Lung (tissue), 12 donors: Measurements from ENCODE around the gene FAM168A. TPM values are rescaled to one million over a fixed set of nuclear protein-coding genes. Genes with fewer than 3 reads are reported as not detected.
A peak's percentile ranks its signal among the peaks of the same experiment; 100 is the strongest.

Experiments
- ATAC-seq: fragments of 200-7000 bp; cut with Tn5 transposase; one replicate; pipeline ENCODE4 v1.9.1; 2020; ENCODE audit warnings: moderate number of reproducible peaks; ENCODE audit not compliant: insufficient read depth, low FRiP score
- DNase-seq, 3 donors: peaks; one replicate each; pipeline ENCODE4 v3.0.0-alpha.2; 2013 to 2017
- H3K27ac ChIP-seq, 2 donors: one replicate each; pipeline ENCODE4 v1.5.1; 2013; ENCODE audit warnings: mild to moderate bottlenecking in 2 of 2, moderate library complexity in 2 of 2, control low read depth in 1 of 2, inconsistent platforms in 1 of 2, low read depth in 1 of 2, low read length in 1 of 2
- H3K27me3 ChIP-seq, 3 donors: one replicate each; pipeline ENCODE4 v1.5.1; 2013; ENCODE audit warnings: low read length in 2 of 3; ENCODE audit not compliant: control insufficient read depth in 3 of 3, insufficient read depth in 3 of 3
- H3K36me3 ChIP-seq, 4 donors: one replicate each; pipeline ENCODE4 v1.5.1; 2013; ENCODE audit warnings: low read length in 4 of 4, mild to moderate bottlenecking in 1 of 4, moderate library complexity in 1 of 4; ENCODE audit not compliant: control insufficient read depth in 4 of 4, insufficient read depth in 4 of 4
- H3K4me1 ChIP-seq, 5 donors: one replicate each; pipeline ENCODE4 v1.5.1; 2013; ENCODE audit warnings: low read length in 5 of 5, mild to moderate bottlenecking in 2 of 5, moderate library complexity in 1 of 5; ENCODE audit not compliant: control insufficient read depth in 5 of 5, insufficient read depth in 5 of 5
- H3K4me3 ChIP-seq: one replicate; pipeline ENCODE4 v1.5.1; 2013; ENCODE audit warnings: mild to moderate bottlenecking, control low read depth, moderate library complexity
- H3K9ac ChIP-seq, 2 donors: one replicate each; pipeline ENCODE4 v1.5.1; 2013; ENCODE audit warnings: low read length in 2 of 2, control low read depth in 1 of 2; ENCODE audit not compliant: insufficient read depth in 1 of 2
- H3K9me3 ChIP-seq, 4 donors: one replicate each; pipeline ENCODE4 v1.5.1; 2013; ENCODE audit warnings: low read length in 3 of 4, mild to moderate bottlenecking in 1 of 4, moderate library complexity in 1 of 4; ENCODE audit not compliant: control insufficient read depth in 4 of 4, insufficient read depth in 3 of 4
- WGBS, 2 donors: extraction: QIAGEN DNeasy Blood & Tissue Kit; methylation state at CpG; one replicate each; pipeline ENCODE4 v1.1.7; 2013; 5-methylcytosine and 5-hydroxymethylcytosine counted together
- polyA plus RNA-seq, 2 donors: library from polyadenylated mRNA; stranded (reverse); fragments of 200-250 nt; gene quantifications; one replicate each; pipeline ENCODE4 v1.2.1, GENCODE V29; 2013
- total RNA-seq, 2 donors: library from RNA; depleted of rRNA in 1 of 2; stranded (reverse); fragments of >200 nt in 1 of 2; gene quantifications; one replicate each; pipeline ENCODE4 v1.2.1, GENCODE V29; 2014 to 2021
- TF ChIP-seq, protein P1 (sequence below): IDR thresholded peaks from 2 replicates; pipeline ENCODE4 v1.5.1; 2012; ENCODE audit warnings: mild to moderate bottlenecking; ENCODE audit errors: control extremely low read depth, extremely low read depth
- donor health status: control.
- donor health status: control.
- donor health status: Bipolar disorder and iron deficiency.
- donor health status: healthy.
- donor health status: DM: yes; HTN: yes; CAD: no.

FAM168A gene
- total and polyA plus RNA-seq, 4 donors, result 6.7 to 25.5 (median 17.1) TPM

DNA sequence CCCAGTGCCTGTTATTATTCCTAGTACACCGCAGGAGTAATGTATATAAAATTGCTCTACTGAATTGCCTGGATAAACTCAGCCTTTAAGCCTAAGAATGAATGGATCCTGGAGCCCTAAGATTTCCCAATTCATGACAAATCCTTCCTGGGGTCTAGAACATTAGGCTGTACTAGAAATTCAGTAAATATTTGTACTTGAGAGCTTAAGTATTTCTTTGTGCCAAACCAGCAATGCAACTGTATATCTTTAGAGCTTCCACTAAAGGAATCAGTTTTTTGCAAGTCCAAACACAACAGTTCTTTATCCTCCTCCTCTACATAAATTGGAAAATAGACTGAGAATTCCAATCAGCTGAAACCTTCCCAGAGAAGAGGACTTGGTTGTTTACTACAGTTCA is 65.6 kb downstream of the FAM168A start:
- Histone ChIP-seq H3K9me3 (no peaks in the 10 kb centered on the region), H3K9ac (no peak overlapping the region), H3K4me3 (no peak overlapping the region), H3K27me3 (no peaks in the 10 kb centered on the region), H3K36me3 (no peaks in the 10 kb centered on the region), H3K4me1 (peaks cover 0 to 21% (median 8%) of the 10 kb centered on the region in 5 donors), H3K27ac (no peak overlapping the region)
- ATAC-seq (no peak), DNase-seq (peak in 2 of 3 donors; percentile 35 to 50)
- WGBS, 2 donors, result 79 to 84% methylated on average over 1 of the region's 1 CpG
- TF ChIP-seq, protein P1, sequence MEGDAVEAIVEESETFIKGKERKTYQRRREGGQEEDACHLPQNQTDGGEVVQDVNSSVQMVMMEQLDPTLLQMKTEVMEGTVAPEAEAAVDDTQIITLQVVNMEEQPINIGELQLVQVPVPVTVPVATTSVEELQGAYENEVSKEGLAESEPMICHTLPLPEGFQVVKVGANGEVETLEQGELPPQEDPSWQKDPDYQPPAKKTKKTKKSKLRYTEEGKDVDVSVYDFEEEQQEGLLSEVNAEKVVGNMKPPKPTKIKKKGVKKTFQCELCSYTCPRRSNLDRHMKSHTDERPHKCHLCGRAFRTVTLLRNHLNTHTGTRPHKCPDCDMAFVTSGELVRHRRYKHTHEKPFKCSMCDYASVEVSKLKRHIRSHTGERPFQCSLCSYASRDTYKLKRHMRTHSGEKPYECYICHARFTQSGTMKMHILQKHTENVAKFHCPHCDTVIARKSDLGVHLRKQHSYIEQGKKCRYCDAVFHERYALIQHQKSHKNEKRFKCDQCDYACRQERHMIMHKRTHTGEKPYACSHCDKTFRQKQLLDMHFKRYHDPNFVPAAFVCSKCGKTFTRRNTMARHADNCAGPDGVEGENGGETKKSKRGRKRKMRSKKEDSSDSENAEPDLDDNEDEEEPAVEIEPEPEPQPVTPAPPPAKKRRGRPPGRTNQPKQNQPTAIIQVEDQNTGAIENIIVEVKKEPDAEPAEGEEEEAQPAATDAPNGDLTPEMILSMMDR, result no peak

- TF ChIP-seq, protein P1, result no peak
- no peak overlapping the region for H3K4me3 ChIP-seq
- H3K9me3 ChIP-seq, result no peaks in the 10 kb centered on the region
- H3K9ac ChIP-seq, result no peak overlapping the region
- ATAC-seq (no peak), DNase-seq (no peak)
- peaks cover 0 to 28% (median 12%) of the 10 kb centered on the region in 5 donors for H3K4me1 ChIP-seq
- H3K27me3 ChIP-seq, result no peaks in the 10 kb centered on the region
- H3K36me3 ChIP-seq, result no peaks in the 10 kb centered on the region
- WGBS, 2 donors, result 57 to 65% methylated on average over 1 of the region's 1 CpG
- no peak overlapping the region for H3K27ac ChIP-seq
Observed at GRCh38 chr11:73531386-73531785, 66.5 kb downstream of the FAM168A start.

DNA sequence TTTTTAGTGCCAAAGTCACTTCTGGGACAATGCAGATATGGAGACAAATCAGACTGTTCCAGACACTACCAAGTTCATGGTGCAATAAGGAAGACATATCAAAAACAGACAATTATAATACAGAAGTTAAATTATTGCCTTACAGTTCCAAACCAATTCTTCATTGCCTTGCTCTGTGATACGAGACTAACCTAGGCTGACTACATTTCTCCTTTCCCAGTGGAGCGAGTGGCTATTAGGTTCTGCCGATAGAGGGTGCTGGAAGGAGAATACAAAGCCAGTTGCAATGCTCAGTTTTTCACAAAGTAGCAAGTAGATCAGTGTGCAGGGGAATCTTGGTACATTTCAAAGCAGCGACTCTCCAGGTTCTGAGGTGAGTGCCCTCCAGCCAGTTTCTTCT is 67.8 kb downstream of the FAM168A start:
- H3K4me1 ChIP-seq, result peaks cover 0 to 30% (median 12%) of the 10 kb centered on the region in 5 donors
- 69 to 90% methylated on average over 4 of the region's 4 CpGs for WGBS, 2 donors
- H3K36me3 ChIP-seq, result no peaks in the 10 kb centered on the region
- no peak overlapping the region for H3K9ac ChIP-seq
- H3K27ac ChIP-seq, result no peak overlapping the region
- TF ChIP-seq, protein P1, result no peak
- H3K27me3 ChIP-seq, result no peaks in the 10 kb centered on the region
- H3K4me3 ChIP-seq, result no peak overlapping the region
- no peak for ATAC-seq
- DNase-seq, result no peak
- H3K9me3 ChIP-seq, result no peaks in the 10 kb centered on the region

DNA sequence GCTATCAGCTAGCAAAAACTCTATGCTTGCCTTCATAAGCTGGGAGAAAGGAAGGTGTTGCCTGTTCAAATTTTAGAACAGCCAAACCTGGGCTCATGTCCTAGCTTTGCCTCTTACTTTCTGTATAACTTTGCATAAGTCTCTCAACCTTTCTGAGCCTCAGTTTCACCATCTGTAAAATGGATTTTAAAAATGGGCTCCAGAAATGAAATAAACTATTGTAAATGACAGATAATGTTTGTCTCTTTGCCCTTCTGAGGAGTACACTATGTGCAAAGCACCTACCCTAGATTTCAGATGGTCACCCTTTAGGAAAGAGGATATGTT is 68.7 kb downstream of the FAM168A start:
- Histone ChIP-seq H3K36me3 (no peaks in the 10 kb centered on the region), H3K9ac (no peak overlapping the region), H3K4me3 (no peak overlapping the region), H3K9me3 (no peaks in the 10 kb centered on the region), H3K27me3 (no peaks in the 10 kb centered on the region), H3K4me1 (peaks cover 0 to 30% (median 12%) of the 10 kb centered on the region in 5 donors), H3K27ac (no peak overlapping the region)
- ATAC-seq (no peak), DNase-seq (no peak)
- TF ChIP-seq, protein P1, result no peak
